Mesenchymal stem cell (in vitro differentiated cells and primary cell): ENCODE results near the gene C3orf20.

ENCODE experiments used
- DNase-seq: peaks from one replicate; pipeline ENCODE4 v3.0.0-alpha.2; 2013
- H2AFZ ChIP-seq: one replicate; pipeline ENCODE4 v1.6.1; 2013; ENCODE audit warnings: low read depth, mild to moderate bottlenecking, control low read depth, inconsistent platforms, low read length, moderate library complexity
- H2AK5ac ChIP-seq: 2 replicates; pipeline ENCODE4 v1.6.1; 2013; ENCODE audit warnings: low read length, moderate library complexity, mild to moderate bottlenecking, inconsistent platforms; ENCODE audit not compliant: severe bottlenecking
- H2BK120ac ChIP-seq: one replicate; pipeline ENCODE4 v1.6.1; 2013; ENCODE audit warnings: low read depth, mild to moderate bottlenecking, inconsistent platforms, low read length, moderate library complexity
- H2BK12ac ChIP-seq, 2 experiments: one replicate each; pipeline ENCODE4 v1.6.1; 2013; ENCODE audit warnings: inconsistent platforms in 2 of 2, low read length in 2 of 2, mild to moderate bottlenecking in 2 of 2, moderate library complexity in 2 of 2, control low read depth in 1 of 2
- H2BK15ac ChIP-seq: one replicate; pipeline ENCODE4 v1.6.1; 2013; ENCODE audit warnings: mild to moderate bottlenecking, low read depth, inconsistent platforms; ENCODE audit not compliant: poor library complexity, severe bottlenecking
- H2BK5ac ChIP-seq: 2 replicates; pipeline ENCODE4 v1.6.1; 2013; ENCODE audit warnings: low read depth, mild to moderate bottlenecking, low read length, control low read depth, inconsistent platforms; ENCODE audit not compliant: poor library complexity, severe bottlenecking
- H3K14ac ChIP-seq, 2 experiments: one replicate each; pipeline ENCODE4 v1.6.1; 2013; ENCODE audit warnings: inconsistent platforms in 2 of 2, low read length in 2 of 2, control low read depth in 1 of 2, mild to moderate bottlenecking in 1 of 2, moderate library complexity in 1 of 2
- H3K18ac ChIP-seq, 2 experiments: one replicate each; pipeline ENCODE4 v1.6.1; 2013; ENCODE audit warnings: inconsistent platforms in 2 of 2, low read length in 2 of 2, control low read depth in 1 of 2, low read depth in 1 of 2, mild to moderate bottlenecking in 1 of 2
- H3K23ac ChIP-seq, 2 experiments: one replicate each; pipeline ENCODE4 v1.6.1; 2013; ENCODE audit warnings: inconsistent platforms in 2 of 2, low read length in 2 of 2, mild to moderate bottlenecking in 2 of 2, moderate library complexity in 2 of 2, control low read depth in 1 of 2
- H3K27ac ChIP-seq: 2 replicates; pipeline ENCODE4 v1.5.1; 2013; ENCODE audit warnings: mild to moderate bottlenecking, moderate library complexity, low read length, control low read depth, inconsistent platforms; ENCODE audit not compliant: poor library complexity, severe bottlenecking
- H3K27me3 ChIP-seq, 2 experiments: 2 replicates each; pipeline versions ENCODE4 v1.6.1 to v1.7.0; 2013; ENCODE audit warnings: low read length in 2 of 2, mild to moderate bottlenecking in 2 of 2, moderate library complexity in 2 of 2, control low read depth in 1 of 2, inconsistent platforms in 1 of 2; ENCODE audit not compliant: control insufficient read depth in 1 of 2, insufficient read depth in 1 of 2
- H3K36me3 ChIP-seq, 2 experiments: 2 replicates each; pipeline versions ENCODE4 v1.6.1 to v1.7.0; 2013; ENCODE audit warnings: low read length in 2 of 2, control low read depth in 1 of 2, inconsistent platforms in 1 of 2, low read depth in 1 of 2, mild to moderate bottlenecking in 1 of 2; ENCODE audit not compliant: insufficient read depth in 2 of 2, control insufficient read depth in 1 of 2
- H3K4ac ChIP-seq, 2 experiments: one replicate each; pipeline ENCODE4 v1.6.1; 2013; ENCODE audit warnings: inconsistent platforms in 2 of 2, low read length in 2 of 2, mild to moderate bottlenecking in 2 of 2, moderate library complexity in 2 of 2, control low read depth in 1 of 2, low read depth in 1 of 2
- H3K4me1 ChIP-seq: 2 replicates; pipeline ENCODE4 v1.6.1; 2013; ENCODE audit warnings: low read depth, low read length, control low read depth; ENCODE audit not compliant: control insufficient read depth, insufficient read depth
- H3K4me2 ChIP-seq: 2 replicates; pipeline ENCODE4 v1.6.1; 2013; ENCODE audit warnings: low read length, mild to moderate bottlenecking, inconsistent platforms; ENCODE audit not compliant: poor library complexity, severe bottlenecking
- H3K4me3 ChIP-seq, 2 experiments: 2 replicates each; pipeline versions ENCODE4 v1.5.1 to v1.7.0; 2013; ENCODE audit warnings: low read length in 2 of 2, mild to moderate bottlenecking in 2 of 2, control low read depth in 1 of 2, low read depth in 1 of 2; ENCODE audit not compliant: insufficient read depth in 1 of 2
- H3K79me1 ChIP-seq: replicated peaks from 2 replicates; pipeline ENCODE4 v1.6.1; 2013; ENCODE audit warnings: mild to moderate bottlenecking, control low read depth, low read length, inconsistent platforms; ENCODE audit not compliant: poor library complexity, severe bottlenecking
- H3K9ac ChIP-seq: 2 replicates; pipeline ENCODE4 v1.7.0; 2013; ENCODE audit warnings: mild to moderate bottlenecking, low read length, moderate library complexity
- H3K9me3 ChIP-seq: 2 replicates; pipeline ENCODE4 v1.7.0; 2013; ENCODE audit warnings: mild to moderate bottlenecking, low read length; ENCODE audit not compliant: control insufficient read depth
- H4K8ac ChIP-seq: one replicate; pipeline ENCODE4 v1.6.1; 2013; ENCODE audit warnings: inconsistent platforms, mild to moderate bottlenecking, low read length, moderate library complexity
- H4K91ac ChIP-seq: one replicate; pipeline ENCODE4 v1.6.1; 2013; ENCODE audit warnings: mild to moderate bottlenecking, low read length, inconsistent platforms
- WGBS: methylation state at CpG from one replicate; pipeline ENCODE4 v1.1.7; 2013; ENCODE audit warnings: mixed read lengths; 5-methylcytosine and 5-hydroxymethylcytosine counted together

The C3orf20 gene

DNA sequence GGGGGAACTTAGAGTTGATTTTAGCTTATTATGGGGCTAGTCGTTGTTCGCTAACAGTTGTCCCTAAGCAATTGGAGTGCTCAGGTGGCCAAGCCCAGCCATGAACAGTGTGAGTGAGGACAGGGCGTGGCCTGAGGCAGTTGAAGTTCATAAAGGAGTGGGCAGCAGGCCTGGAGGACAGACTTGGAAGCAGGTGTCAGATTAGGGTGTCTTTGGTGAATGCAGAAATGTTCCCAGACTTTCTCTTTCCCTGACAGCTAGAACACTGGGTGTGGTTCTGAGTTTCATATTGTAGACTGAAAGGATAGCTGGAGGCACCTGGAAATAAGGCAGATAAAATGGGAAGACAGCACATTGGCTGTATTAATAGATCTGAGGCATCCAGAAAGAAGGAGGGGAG lies 84.0 kb downstream of the C3orf20 start:
- H2AFZ ChIP-seq = no peak overlapping the region
- no peak overlapping the region for H3K9ac ChIP-seq
- no peak overlapping the region for H2BK12ac ChIP-seq
- no peak overlapping the region for H3K27ac ChIP-seq
- H2BK15ac ChIP-seq = no peak overlapping the region
- no peak overlapping the region for H4K91ac ChIP-seq
- H2AK5ac ChIP-seq = no peak overlapping the region
- H4K8ac ChIP-seq = no peak overlapping the region
- H2BK120ac ChIP-seq = no peak overlapping the region
- peaks cover 0 to 35% of the 10 kb centered on the region in 2 experiments for H3K27me3 ChIP-seq
- H3K79me1 ChIP-seq = no peaks in the 10 kb centered on the region
- no peak overlapping the region for H3K18ac ChIP-seq
- DNase-seq = no peak
- no peak overlapping the region for H3K23ac ChIP-seq
- no peak overlapping the region for H3K4me2 ChIP-seq
- no peaks in the 10 kb centered on the region for H3K36me3 ChIP-seq
- no peak overlapping the region for H3K4me3 ChIP-seq
- H2BK5ac ChIP-seq = no peak overlapping the region
- H3K14ac ChIP-seq = no peak overlapping the region
- H3K9me3 ChIP-seq = no peaks in the 10 kb centered on the region
- WGBS = 77% methylated on average over 3 of the region's 3 CpGs
- H3K4ac ChIP-seq = no peak overlapping the region
- H3K4me1 ChIP-seq = no peaks in the 10 kb centered on the region

DNA sequence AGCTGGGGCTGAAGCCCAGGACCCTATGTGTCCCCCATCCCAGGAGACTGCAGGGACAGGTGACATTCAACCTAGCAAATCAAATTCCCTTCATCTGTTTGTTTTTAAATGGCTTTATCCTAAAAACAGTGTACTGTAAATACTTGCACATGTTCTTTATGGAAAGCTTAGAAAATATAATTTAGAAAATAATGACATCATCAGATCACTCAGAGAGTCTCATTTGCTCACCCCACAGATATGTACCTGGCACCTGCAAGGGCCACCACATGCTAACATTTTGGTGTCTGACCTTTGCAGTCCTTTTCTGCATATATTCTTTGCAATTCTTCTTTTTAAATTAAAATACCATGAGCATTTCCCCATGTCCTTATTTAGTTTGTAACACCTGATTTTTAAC lies 85.2 kb downstream of the C3orf20 start:
- no peak overlapping the region for H3K9ac ChIP-seq
- no peak overlapping the region for H2BK12ac ChIP-seq

DNA sequence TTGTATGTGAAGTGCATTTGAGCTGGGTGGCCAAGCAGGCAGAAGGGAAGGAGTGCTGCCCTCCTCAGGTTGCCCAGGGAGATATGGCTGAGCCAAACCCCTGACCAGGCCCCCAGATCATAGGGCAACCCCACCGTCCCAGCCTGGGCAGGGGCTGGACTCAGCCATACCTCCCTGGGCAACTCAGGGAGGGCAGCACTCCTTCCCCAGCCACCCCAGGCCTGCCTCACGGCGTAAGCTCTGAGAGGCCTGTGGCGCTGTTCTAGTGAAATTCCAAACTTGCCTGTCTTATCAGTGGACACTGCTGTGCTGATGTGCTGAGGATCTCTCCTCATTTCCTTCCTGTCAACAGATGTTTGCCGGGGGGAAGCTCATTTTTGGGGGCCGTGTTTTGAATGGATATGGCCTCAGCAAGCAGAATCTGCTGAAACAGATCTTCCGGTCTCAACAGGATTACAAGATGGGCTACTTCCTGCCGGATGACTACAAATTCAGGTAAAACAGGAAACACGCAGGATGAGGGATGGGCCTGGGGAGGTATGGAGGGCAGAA lies 86.3 kb downstream of the C3orf20 start:
- Histone ChIP-seq H3K79me1 (no peaks in the 10 kb centered on the region), H3K36me3 (no peaks in the 10 kb centered on the region), H3K9ac (no peak overlapping the region), H2BK12ac (no peak overlapping the region), H3K4ac (no peak overlapping the region), H3K14ac (no peak overlapping the region), H3K4me1 (no peaks in the 10 kb centered on the region), H4K91ac (no peak overlapping the region), H3K27ac (no peak overlapping the region), H2BK120ac (no peak overlapping the region), H3K18ac (no peak overlapping the region), H3K4me2 (no peak overlapping the region), H2AK5ac (no peak overlapping the region), H2BK5ac (no peak overlapping the region), H3K23ac (no peak overlapping the region), H3K9me3 (no peaks in the 10 kb centered on the region), H3K27me3 (peaks cover 0 to 36% of the 10 kb centered on the region in 2 experiments), H2AFZ (no peak overlapping the region), H2BK15ac (no peak overlapping the region), H4K8ac (no peak overlapping the region), H3K4me3 (no peak overlapping the region)
- DNase-seq = no peak
- 71% methylated on average over 9 of the region's 9 CpGs for WGBS

More for the DNA sequence above, 85.2 kb downstream of the C3orf20 start:
- no peak overlapping the region for H4K8ac ChIP-seq
- H3K79me1 ChIP-seq = no peaks in the 10 kb centered on the region
- peaks cover 0 to 29% of the 10 kb centered on the region in 2 experiments for H3K27me3 ChIP-seq
- no peaks in the 10 kb centered on the region for H3K9me3 ChIP-seq
- H4K91ac ChIP-seq = no peak overlapping the region
- H3K4ac ChIP-seq = no peak overlapping the region
- H3K36me3 ChIP-seq = no peaks in the 10 kb centered on the region
- no peak overlapping the region for H3K14ac ChIP-seq
- no peak overlapping the region for H3K23ac ChIP-seq
- peak overlapping the region; percentile 9 for H2BK15ac ChIP-seq
- H2AK5ac ChIP-seq = no peak overlapping the region
- no peak overlapping the region for H2BK120ac ChIP-seq
- DNase-seq = no peak
- no peak overlapping the region for H2BK5ac ChIP-seq
- no peaks in the 10 kb centered on the region for H3K4me1 ChIP-seq
- no peak overlapping the region for H3K4me3 ChIP-seq
- no peak overlapping the region for H2AFZ ChIP-seq
- no peak overlapping the region for H3K4me2 ChIP-seq
- no peak overlapping the region for H3K18ac ChIP-seq
- no peak overlapping the region for H3K27ac ChIP-seq

DNA sequence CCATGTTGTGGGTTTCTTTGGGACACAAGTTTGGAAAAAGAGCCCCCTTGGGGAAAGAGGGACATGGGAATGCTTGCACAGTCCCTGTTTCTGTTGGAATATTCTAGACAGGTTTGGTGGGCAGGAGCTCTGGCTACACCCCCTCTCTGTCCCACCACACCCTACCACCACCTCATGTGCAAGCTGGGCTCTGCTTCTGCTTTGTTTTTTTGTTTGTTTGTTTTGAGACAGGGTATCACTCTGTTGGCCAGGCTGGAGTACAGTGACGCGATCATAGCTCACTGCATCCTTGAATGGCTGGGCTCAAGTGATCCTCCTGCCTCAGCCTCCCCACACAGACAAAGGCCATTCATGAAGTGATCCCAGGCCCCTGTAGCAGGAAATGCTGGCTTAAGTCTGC lies 86.9 kb downstream of the C3orf20 start:
- Histone ChIP-seq H3K27me3 (peaks cover 0 to 33% of the 10 kb centered on the region in 2 experiments), H3K36me3 (no peaks in the 10 kb centered on the region), H3K27ac (no peak overlapping the region), H3K9ac (no peak overlapping the region), H3K14ac (no peak overlapping the region), H3K4ac (no peak overlapping the region), H3K4me1 (no peaks in the 10 kb centered on the region), H3K4me3 (no peak overlapping the region), H4K91ac (no peak overlapping the region), H2BK120ac (no peak overlapping the region), H3K79me1 (no peaks in the 10 kb centered on the region), H2BK12ac (no peak overlapping the region), H3K4me2 (no peak overlapping the region), H4K8ac (no peak overlapping the region), H2BK15ac (no peak overlapping the region), H3K23ac (no peak overlapping the region), H2BK5ac (no peak overlapping the region), H3K9me3 (no peaks in the 10 kb centered on the region), H2AK5ac (no peak overlapping the region), H3K18ac (no peak overlapping the region), H2AFZ (no peak overlapping the region)
- WGBS = 96% methylated on average over 2 of the region's 2 CpGs
- DNase-seq = no peak
